GM12874 (cell line): ENCODE measurements around the gene LRCH1.

Source experiments
- CTCF ChIP-seq: IDR thresholded peaks from 2 replicates; pipeline ENCODE4 v1.5.1; 2011; ENCODE audit warnings: low read depth, mild to moderate bottlenecking, control low read depth, low read length, moderate library complexity; ENCODE audit not compliant: insufficient read depth

Gene LRCH1

GRCh38 chr13:46684287-46685001 is 131.5 kb downstream of the LRCH1 start:
- TF ChIP-seq CTCF, result no peak

- no peak for TF ChIP-seq CTCF
Measured at GRCh38 chr13:46685006-46685730, 132.2 kb downstream of the LRCH1 start.

GRCh38 chr13:46686171-46686570 is 133.2 kb downstream of the LRCH1 start:
- TF ChIP-seq CTCF, result no peak

GRCh38 chr13:46687810-46688209 is 134.8 kb downstream of the LRCH1 start:
- TF ChIP-seq CTCF, result no peak

DNA sequence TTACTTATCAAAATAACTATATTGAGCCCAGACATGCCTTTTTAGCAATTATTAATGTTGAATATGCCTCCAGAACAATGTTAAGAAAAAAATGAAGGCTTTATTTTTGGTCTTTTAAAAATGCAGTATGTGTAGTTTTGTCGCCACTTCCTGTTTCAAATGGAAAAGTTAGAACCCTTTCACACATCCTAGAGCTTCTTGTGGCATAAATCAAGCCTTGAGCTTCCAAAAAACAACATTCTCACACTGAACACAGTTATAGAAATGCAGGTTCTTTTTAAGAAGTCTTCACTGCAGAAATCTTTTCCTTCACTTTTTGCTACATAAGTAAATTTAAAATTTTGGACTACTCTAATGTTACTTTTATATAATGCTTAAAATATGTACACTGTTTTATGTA is 135.3 kb downstream of the LRCH1 start:
- no peak for TF ChIP-seq CTCF

GRCh38 chr13:46698014-46698413 is 145.0 kb downstream of the LRCH1 start:
- no peak for TF ChIP-seq CTCF

GRCh38 chr13:46698910-46699460 is 146.0 kb downstream of the LRCH1 start:
- no peak for TF ChIP-seq CTCF
